SIG-M5 treated with dmso at 0.1 percent for 504 hours (cell line): ENCODE results near the gene UMOD.

ENCODE experiments used
- DNase-seq: peaks from one replicate; lab custom pipeline; 2025; ENCODE audit not compliant: unreplicated experiment; lab: John Stamatoyannopoulos, UW

Gene UMOD

GRCh38 chr16:20302389-20302788, 50.1 kb downstream of the UMOD start:
- DNase-seq, result no peak

- no peak for DNase-seq
Measured at GRCh38 chr16:20301840-20302239, 50.7 kb downstream of the UMOD start.

- peak; percentile 63 for DNase-seq
Measured at GRCh38 chr16:20300312-20301097, 52.0 kb downstream of the UMOD start.

- no peak for DNase-seq
Measured at GRCh38 chr16:20298452-20298851, 54.1 kb downstream of the UMOD start.

GRCh38 chr16:20291208-20292206, 61.0 kb downstream of the UMOD start:
- DNase-seq, result no peak

GRCh38 chr16:20289571-20289970, 62.9 kb downstream of the UMOD start:
- DNase-seq, result no peak

- DNase-seq, result no peak
Measured at GRCh38 chr16:20285993-20286499, 66.5 kb downstream of the UMOD start.
